Hypothalamus (tissue), 51 donors: ENCODE measurements around the gene NEURL3.
"Not testable (repeated sequence)": the region's sequence is repeated elsewhere in the genome, so short reads cannot be mapped to it uniquely, and the experiment has no call there.

Experiments
- DNase-seq, 51 donors: peaks; one replicate each; lab custom pipeline; 2025; lab: John Stamatoyannopoulos, UW

Gene NEURL3

DNA sequence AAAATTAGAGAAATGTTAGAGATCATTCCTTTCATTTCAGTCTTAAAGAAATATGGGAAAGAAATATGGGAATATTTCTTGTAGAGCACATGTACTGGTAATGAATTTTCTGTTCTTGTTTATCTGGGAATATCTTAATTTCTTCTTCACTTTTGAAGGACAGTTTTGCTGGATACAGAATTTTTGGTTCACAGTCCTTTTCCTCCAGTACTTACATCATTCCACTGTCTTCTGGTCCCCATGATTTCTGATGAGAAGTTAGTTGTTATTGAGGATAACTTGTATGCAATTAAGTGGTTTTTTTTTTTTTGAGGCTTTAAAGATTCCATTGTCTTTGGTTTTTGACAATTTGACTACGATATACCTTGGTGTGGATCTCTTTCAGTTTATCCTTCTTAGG is 11.0 kb downstream of the NEURL3 start:
- no peak for DNase-seq

DNA sequence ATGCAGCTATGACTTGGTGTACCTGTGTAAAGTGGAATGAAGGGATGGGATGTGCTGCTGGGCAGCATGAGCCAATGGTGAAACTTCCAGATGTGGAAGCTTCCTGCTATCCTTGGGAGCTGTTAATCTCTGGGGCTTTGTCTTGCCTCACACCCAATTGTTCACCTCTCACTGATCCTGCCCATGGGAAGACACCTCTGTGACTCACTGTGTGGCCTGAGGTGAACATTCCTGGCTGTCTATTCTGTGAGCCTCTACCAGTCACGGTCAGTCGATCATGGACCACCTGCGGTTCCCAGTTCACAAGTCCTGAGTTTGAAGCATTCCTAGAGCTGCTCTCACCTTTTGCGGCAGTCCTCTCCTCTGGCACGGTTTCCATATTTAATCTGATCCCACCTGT is 12.1 kb downstream of the NEURL3 start:
- DNase-seq = no peak

DNA sequence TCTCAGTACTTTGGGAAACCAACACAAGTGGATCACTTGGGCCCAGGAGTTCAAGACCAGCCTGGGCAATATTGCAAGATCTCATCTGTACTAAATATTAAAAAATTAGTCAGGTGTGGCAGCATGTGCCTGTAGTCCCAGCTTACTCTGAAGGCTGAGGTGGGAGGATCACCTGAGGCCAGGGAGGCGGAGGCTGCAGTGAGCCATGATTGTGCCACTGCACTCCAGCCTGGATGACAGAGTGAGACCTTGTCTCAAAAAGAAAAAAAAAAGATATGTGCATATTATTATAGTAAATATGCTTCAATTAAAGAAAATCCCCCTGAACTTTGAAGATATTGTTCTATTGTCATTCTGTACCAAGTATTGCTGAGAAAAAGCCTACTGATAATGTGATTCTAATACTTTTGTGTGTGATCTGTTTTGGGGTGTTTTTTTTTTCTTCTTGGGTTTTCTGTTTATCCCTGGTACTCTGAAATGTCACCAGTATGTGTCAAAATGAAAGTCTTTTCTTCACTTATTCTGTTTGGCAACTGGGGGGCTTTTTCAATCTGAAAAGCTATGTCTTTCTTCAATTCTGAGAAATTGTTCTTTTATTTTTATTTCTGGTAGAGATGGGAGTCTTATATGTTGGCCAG is 13.2 kb downstream of the NEURL3 start:
- no peak for DNase-seq

DNA sequence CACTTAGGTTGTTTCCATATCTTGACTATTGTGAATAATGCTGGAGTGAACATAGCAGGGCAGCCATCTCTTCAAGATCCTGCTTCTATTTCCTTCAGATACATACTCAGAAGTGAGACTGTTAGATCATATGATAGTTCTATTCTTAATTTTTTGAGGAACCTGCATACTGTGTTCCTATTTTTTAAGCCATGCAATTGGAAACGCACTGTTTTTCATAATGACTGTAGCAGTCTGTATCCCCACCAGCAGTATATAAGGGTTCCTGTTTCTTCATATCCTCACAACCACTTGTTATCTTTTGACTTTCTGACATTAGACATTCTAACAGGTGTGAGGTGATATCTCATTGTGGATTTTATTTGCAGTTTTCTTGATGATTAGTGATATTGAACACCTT is 15.5 kb downstream of the NEURL3 start:
- no peak for DNase-seq

DNA sequence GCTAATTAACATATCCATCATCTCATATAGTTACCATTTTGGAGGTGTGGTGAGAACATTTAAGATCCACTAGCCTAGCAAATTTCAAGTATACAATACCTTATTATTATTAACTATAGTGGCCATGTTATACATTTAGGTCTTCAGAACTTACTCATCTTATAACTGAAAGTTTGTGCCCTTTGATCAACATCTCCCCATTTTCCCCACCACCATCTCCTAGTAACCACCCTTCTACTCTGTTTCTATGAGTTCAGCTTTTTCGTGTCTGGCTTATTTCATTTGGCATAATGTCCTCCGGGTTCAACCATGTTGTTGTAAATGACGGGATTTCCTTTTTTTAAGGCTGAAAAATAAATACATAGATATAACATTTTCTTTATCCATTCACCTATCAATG is 15.9 kb downstream of the NEURL3 start:
- DNase-seq = no peak

DNA sequence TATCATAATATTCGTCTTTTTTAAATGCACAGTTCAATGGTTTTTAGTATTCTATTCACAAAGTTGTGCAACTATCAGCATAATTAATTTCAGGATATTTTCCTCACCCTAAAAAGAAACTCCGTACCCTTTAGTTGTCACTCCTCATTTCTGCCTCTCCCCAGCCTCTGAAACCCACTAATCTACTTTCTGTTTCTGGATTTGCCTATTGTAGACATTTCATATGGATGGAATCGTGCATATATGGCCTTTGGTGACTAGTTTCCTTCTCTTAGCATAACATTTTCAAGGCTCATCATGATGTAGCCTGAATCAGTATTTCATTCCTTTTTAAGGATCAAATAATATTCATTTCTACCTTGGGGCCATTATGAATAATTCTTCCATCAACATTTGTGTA is 18.5 kb downstream of the NEURL3 start:
- DNase-seq = no peak

DNA sequence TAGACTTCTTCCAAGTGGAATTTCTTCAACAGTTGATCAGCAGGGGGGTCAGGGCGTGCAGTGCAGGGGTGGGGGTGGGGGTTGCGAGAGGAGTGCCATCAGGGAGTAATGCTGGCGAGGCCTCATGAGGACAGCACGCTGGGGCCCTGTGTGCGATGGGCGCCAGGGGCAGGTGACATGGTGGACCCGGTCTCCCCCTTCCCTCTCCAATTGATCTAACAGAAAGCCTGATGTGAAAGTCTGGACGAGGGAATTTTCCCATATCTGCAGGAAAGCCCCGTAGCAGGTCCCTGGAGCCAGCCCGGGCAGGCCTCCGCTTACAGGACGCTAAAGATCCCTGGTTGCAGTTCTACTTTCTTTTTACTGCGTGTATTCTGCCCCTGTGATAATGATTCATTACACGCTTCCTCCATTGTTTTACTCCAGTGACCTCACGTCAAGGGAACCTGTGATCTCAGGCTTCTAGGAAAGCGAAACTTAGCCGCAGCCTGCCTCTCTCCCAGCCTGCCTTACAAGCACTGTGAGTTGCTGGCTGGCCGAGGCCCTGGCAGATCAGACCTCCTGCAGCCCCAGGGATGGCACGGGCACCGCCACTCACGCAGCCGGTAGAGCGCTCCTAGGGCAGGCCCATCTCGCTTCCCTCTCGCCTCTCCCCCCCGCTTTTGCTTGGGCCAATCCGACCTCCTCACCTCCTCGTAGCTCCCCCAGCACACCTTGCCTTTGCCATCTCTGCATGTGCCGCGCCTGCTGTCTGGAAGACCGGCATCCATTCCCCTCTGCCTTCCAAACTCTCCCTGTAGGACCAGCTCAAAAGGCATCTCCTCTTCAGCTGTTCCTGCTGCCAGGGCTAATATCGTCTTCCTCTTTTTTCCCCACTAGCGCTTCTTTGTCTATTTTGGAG is 19.2 kb downstream of the NEURL3 start:
- DNase-seq = peak in 32 of 51 donors; percentile 13 to 58 (median 28)

DNA sequence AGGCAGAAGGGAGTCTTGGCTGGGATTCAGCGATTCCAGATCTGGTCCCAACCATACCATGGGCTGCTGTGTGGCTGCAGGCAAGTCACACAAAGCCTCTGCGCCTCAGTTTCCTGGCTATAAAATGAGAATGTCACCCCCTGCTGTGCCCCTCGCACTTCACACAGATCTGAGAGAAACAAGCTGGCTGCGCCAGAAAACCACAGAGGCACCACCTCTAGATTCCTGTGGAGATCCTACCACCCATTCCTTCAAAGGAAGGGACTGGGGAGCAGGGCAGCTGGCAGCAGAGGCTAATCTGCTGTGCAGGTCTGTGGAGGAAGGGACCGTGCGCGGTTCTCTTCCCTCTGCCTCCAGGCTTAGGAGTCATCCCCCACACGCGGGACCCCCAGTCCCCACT is 19.8 kb downstream of the NEURL3 start:
- no peak for DNase-seq

DNA sequence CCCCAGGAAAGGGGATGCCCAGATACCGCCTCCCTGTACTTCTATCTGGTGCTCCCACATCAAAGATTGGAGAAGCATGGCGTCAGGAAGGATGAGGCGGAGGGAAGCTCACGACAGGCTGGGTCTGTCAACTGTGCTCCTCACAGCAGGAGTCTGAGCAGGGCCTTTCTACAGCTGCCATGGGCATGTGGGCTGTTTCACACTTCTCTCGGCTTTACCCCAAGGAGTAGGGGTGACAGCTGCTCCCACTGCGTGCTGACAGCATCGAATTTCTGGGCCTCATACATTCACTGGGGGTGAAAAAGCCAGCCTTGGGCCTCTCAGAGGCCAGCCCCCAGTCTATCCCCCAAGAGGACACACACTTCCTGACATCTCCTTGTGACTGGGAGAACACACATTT is 21.1 kb downstream of the NEURL3 start:
- DNase-seq = no peak

DNA sequence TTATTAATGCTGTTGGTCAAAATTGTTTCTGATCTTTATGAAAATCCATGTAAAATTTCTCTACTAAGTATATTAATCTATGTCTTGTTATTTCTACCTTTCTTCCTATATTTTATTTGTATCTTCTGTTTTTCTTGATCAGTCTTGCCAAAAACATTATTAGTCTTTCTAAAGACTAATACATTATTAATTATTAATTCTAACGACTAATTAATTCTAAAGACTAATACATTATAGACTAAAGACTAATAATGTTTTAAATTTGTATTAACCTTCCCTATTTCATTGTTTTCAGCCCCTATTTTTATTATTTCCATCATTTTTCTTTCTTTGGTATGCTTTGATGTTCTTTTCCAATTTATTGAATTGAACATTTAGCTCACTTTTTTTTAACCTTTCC is 27.7 kb downstream of the NEURL3 start:
- no peak for DNase-seq

DNA sequence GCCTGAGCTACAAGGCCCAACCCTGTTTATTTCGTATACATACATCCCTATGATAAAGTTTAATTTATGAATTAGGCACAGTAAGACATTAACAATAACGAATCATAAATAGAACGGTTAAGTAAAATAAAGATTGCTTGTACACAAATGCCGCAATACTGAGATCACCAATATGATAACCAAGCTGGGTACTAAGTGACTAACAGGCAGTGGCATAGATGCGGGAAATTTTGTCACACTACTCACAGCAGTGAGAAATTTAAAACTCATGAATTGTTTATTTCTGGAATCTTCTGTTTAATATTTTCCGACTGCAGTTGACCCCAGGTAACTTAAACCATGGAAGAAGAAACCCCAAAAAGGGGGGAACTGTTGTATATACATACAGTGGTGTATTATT is 33.4 kb downstream of the NEURL3 start:
- DNase-seq = no peak

DNA sequence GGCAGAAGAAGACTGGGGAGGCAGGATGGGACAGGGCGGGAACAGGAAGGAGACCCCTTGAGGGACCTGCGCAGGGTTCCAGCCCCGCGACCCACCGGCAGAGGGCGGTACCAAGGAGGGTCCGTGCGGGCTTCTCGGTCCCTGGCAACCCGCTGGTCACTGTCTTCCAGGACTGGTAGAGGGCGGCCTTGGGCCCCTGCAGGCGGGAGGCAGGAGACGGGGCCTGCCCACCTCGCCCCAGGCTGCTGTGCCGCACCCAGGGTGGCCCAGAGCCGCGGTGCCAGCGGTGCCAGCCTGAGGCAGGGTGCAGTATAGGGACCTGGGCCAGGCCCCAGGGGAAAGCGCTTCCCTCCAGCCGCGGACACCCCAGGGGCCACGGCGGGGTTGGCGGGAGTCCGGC is 34.5 kb downstream of the NEURL3 start:
- DNase-seq = peak in 37 of 51 donors; percentile 2 to 72 (median 28)

DNA sequence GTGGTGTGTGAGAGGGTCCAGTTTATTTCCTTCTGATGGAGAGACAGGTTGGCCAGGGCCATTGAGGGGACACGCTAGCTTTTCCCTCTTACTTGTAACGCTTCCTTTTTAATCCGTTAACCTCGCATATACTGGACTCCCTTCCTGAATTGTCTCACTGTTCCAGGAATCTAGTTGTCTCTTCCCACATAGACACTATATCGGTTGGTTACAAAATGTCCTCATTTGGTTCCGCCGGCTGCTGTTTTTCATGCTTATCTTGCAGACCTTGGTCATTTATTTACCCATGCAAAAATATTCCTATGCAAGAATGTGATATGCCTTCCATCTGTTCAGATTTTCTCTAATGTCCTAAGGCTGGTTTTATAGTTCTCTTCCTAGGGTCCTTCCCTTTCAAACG is 35.0 kb downstream of the NEURL3 start:
- DNase-seq = peak in 1 of 51 donors; percentile 11

DNA sequence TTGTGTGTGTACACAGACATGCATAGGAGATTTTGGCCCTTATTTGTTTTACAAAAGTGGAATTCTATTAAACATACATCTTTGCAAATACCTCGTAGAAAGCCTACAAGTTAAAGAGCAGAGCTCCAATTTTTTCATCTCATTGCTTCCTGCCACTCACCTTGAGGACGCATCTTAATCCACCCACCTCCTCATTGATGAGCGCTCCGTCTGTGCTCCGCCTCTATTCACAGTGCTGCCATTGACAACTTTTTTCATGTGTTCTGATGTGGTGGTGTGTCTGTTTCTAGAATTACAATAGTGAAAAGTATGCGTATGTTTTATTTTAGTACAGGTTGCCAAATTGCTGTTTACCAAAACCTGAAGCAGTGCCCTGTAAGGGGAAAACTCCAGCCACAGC is 36.3 kb downstream of the NEURL3 start:
- no peak for DNase-seq

DNA sequence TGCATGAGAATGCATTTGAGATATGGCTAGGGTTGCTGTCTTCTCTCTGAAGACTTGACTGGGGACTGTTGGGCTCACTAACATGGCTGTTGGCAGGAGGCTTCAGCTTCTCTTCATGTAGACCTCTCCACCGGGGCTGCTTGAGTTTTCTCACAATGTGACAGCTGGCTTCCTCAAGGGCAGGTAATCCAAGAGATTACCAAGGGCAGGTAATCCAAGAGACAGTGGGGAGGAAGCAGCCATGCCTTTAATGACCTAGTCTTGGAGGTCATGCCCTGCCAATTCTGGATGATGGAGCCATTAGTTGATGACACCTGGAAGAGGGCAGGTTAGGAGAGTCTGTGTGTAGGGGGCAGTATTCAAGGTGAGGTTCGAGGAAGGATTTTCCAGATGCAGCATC is 40.5 kb downstream of the NEURL3 start:
- no peak for DNase-seq

DNA sequence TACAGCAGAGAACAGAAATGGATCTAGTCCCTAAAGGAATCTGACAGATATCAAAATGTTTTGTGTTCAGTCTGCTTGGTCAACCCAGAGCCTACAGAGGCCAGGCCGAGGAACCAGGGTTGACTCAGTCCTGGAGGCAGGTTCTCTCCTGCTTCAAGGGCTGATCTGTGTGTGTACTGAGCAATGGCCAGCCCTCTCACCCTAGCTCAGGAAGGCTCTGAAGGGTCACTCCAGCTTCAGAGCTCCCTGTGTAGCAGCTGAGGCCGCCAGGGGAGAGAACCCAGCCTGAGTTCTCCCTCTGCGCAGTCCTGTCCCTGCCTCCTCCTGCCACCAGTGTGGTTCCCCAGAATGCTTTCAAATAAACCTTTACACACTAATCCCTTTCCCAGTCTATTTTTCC is 41.1 kb downstream of the NEURL3 start:
- no peak for DNase-seq

DNA sequence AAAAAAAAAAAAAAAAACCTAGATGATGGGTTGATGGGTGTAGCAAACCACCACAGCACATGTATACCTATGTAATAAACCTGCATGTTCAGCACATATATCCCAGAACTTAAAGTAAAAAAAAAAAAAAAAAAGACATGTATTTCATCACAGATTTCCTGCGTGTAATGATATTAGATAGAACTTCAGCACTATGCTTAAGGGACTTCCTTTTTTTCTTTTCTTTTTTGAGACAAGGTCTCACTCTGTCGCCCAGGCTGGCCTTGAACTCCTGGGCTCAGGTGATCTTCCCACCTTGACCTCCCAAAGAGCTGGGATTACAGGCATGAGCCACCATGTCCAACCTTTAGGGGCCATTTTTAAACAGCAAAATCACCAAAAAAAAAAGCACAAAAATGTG is 42.0 kb downstream of the NEURL3 start:
- DNase-seq = no peak

DNA sequence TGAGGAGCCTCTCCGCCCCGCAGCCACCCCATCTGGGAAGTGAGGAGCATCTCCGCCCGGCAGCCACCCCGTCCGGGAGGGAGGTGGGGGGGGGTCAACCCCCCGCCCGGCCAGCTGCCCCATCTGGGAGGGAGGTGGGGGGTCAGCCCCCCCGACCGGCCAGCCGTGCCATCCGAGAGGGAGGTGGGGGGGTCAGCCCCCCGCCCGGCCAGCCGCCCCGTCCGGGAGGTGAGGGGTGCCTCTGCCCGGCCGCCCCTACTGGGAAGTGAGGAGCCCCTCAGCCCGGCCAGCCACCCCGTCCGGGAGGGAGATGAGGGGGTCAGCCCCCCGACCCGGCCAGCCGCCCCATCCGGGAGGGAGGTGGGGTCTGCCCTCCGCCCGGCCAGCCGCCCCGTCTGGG is 43.5 kb downstream of the NEURL3 start:
- not testable (repeated sequence) for DNase-seq

DNA sequence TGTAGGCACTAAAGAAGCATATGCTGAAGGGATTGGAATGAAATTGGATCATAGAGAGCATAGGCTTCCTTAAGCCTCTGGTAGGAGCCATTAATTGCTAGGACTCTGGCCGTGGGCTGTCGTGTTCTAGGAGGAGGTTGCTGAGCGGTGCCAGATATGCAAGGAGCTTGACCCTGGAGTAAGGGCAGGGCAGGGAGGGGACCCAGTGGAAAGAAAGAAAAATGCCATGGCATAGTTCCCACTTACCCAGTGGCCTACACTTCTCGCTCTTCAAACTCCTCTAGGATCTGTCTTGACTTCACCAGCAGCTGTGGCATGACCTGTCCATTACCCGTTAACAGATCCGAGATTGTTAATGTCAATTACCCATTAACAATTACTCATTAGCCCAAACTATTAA is 53.1 kb downstream of the NEURL3 start:
- DNase-seq = no peak

DNA sequence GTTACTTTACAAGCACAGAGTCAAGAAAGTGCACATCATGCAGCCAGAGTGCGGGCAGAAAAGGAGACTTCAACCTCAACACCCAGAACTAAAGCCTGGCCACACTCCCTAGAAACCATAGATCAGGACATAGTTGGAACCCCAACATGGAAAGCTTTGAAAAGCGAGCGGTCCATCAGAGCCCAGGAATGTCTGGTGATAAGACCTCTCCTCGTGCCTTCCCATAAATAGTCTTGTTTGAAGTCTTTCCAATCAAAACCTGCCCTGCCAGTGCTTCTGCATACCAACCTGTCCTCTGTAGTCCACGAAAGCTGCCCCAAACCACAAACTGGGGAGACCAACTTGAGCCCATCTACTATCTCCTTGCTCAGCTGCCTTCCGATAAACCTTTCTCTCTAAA is 55.5 kb downstream of the NEURL3 start:
- DNase-seq = no peak

DNA sequence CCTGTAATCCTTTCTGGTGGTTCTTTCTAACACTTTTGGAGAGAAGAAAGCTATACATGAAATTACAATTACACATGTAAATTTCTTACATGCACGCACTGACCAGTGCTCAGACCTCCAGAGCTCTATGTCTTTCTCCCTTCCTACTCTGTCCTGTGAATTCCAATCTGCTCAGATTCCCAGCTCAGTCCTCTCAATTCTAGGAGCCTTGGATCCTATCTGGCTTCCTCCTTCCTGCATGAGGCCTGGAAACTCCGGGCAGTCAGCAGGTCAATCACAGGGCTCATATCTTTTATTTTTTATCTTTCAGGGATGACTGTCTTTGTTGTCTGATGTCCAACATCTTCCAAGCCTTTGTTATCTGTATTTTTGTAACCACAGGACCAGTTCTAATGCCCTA is 56.0 kb downstream of the NEURL3 start:
- no peak for DNase-seq

DNA sequence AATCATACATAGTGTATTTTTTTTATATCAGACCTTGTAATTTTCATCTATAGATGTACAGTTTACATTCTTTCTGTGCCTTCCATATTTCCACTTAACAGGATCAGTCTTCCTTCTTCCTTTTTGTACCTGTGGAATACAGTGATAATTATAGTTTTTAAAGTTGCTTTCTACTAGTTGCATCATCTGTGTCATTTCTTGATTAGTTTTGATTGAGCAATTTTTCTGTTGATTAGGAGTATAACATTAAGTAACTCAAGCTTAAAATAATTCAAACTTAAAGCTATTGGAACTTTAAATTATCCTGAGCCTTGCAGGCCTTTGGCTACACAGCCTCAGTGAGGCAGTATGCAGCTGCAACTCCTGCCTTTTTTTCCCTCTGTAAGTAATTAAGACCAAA is 57.4 kb downstream of the NEURL3 start:
- DNase-seq = no peak
